Measurements from ENCODE around the gene DDX47.

Gene DDX47

GRCh38 chr12:12779007-12779406, 34.1 kb upstream of the DDX47 start:
- no peaks in the 10 kb centered on the region for H3K9me3 ChIP-seq
- H3K4me3 ChIP-seq (ENCODE audit: low read depth, low read length): no peak overlapping the region
- H3K4me1 ChIP-seq: peaks cover 7% of the 10 kb centered on the region
- H3K27me3 ChIP-seq: no peaks in the 10 kb centered on the region
- H3K36me3 ChIP-seq: no peaks in the 10 kb centered on the region
- DNase-seq: no peak
- TF ChIP-seq CTCF (IDR thresholded peaks at IDR 0.05; ENCODE audit: low read depth, low read length): no peak

GRCh38 chr12:12779529-12779928, 33.6 kb upstream of the DDX47 start:
- no peaks in the 10 kb centered on the region for H3K9me3 ChIP-seq
- TF ChIP-seq CTCF (IDR thresholded peaks at IDR 0.05; ENCODE audit: low read depth, low read length): no peak
- H3K36me3 ChIP-seq: no peaks in the 10 kb centered on the region
- H3K4me1 ChIP-seq: peaks cover 7% of the 10 kb centered on the region
- no peak for DNase-seq
- H3K4me3 ChIP-seq (ENCODE audit: low read depth, low read length): no peak overlapping the region
- no peaks in the 10 kb centered on the region for H3K27me3 ChIP-seq

DNA sequence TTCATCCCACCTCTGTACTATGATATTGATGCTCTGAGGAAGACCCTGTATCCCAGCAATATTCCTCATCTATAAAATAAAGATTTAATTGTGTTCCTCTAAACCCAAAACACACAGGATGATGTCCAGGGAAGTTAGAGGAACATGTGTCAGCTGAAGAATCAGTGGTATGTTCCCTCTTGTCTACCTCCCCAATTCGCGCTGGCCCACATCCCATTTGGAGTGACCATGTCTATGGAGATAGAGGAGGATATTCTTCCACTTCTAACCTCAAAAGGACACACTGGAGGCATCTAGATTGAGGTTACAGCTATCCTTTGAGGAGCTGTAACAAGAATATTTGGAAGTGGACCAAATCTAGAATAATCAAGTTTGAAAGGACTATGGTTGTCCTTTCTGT, 29.0 kb upstream of the DDX47 start:
- Histone ChIP-seq H3K4me3 (ENCODE audit: low read depth, low read length) (no peak overlapping the region), H3K9me3 (no peaks in the 10 kb centered on the region), H3K36me3 (no peaks in the 10 kb centered on the region), H3K4me1 (peaks cover 9% of the 10 kb centered on the region), H3K27me3 (no peaks in the 10 kb centered on the region)
- DNase-seq: no peak
- TF ChIP-seq CTCF (IDR thresholded peaks at IDR 0.05; ENCODE audit: low read depth, low read length): no peak

GRCh38 chr12:12784911-12785814, 28.0 kb upstream of the DDX47 start, which contains the start of gene APOLD1:
Gene APOLD1, plus strand, starts transcription at chr12:12785659. Its CDS starts 33 bp downstream, at chr12:12785692.
- DNase-seq: no peak

DNA sequence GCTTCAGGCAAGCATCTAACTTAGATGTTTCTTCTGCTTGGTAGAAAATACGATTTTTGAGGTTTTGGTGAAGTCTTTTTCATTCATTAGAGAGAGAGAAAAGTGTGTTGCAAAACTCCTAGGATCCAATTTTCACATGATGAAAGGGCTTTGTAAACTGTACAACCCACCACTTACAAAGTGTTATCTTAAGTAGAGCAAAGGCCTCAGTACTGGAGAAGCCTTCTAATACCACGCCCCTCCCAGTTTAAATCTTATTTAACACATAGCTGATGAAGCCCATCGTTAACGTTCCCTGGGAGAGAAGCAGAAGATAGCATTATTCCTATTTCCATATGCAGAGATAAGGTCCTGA, 26.8 kb upstream of the DDX47 start:
- Histone ChIP-seq H3K4me1 (peaks cover 9% of the 10 kb centered on the region), H3K4me3 (ENCODE audit: low read depth, low read length) (peak overlapping the region; percentile 64)
- DNase-seq: no peak

More at GRCh38 chr12:12784911-12785814, 28.0 kb upstream of the DDX47 start, which contains the start of gene APOLD1:
- no peak for TF ChIP-seq CTCF (IDR thresholded peaks at IDR 0.05; ENCODE audit: low read depth, low read length)
- no peaks in the 10 kb centered on the region for H3K27me3 ChIP-seq
- peak within 1 kb of the TSS; percentile 64 for H3K4me3 ChIP-seq (ENCODE audit: low read depth, low read length)
- H3K36me3 ChIP-seq: no peaks in the 10 kb centered on the region
- no peaks in the 10 kb centered on the region for H3K9me3 ChIP-seq
- H3K4me1 ChIP-seq: peaks cover 9% of the 10 kb centered on the region

More for the DNA sequence above, 26.8 kb upstream of the DDX47 start:
- TF ChIP-seq CTCF (IDR thresholded peaks at IDR 0.05; ENCODE audit: low read depth, low read length): no peak
- no peaks in the 10 kb centered on the region for H3K36me3 ChIP-seq
- no peaks in the 10 kb centered on the region for H3K9me3 ChIP-seq
- no peaks in the 10 kb centered on the region for H3K27me3 ChIP-seq
